Uterus (tissue), 2 donors: ENCODE data around the gene EMID1.

Experiments
- CTCF ChIP-seq, 4 experiments: fragments of 200-600 bp in 2 of 4; fragments of 450-650 bp in 2 of 4; sonication (generic) in 2 of 4; IDR thresholded peaks; one replicate each; pipeline ENCODE4 v1.5.1; 2016 to 2019; ENCODE audit warnings: antibody characterized with exemption in 4 of 4, mild to moderate bottlenecking in 2 of 4, moderate library complexity in 1 of 4
- POLR2A ChIP-seq, 2 donors: fragments of 450-650 bp; IDR thresholded peaks; one replicate each; pipeline ENCODE4 v1.6.1; 2016; ENCODE audit warnings: antibody characterized with exemption in 2 of 2, mild to moderate bottlenecking in 1 of 2, moderate library complexity in 1 of 2

- TF ChIP-seq CTCF (IDR thresholded peaks at IDR 0.05) (no peak), POLR2A (IDR thresholded peaks at IDR 0.05) (no peak)
Observed at GRCh38 chr22:29198240-29198639, 7.5 kb upstream of the EMID1 start.
